HAP-1 (cell line): ENCODE data around the gene FADD.
A peak's percentile ranks its signal among the peaks of the same experiment; 100 is the strongest.

Experiments
- DNase-seq, 2 experiments: peaks; one replicate each; pipeline ENCODE4 v3.0.0-alpha.2; 2016 to 2020; ENCODE audit warnings: low spot score in 2 of 2
- H3K27me3 ChIP-seq: fragments of 250-450 bp; sonication (Bioruptor Pico); 2 replicates; pipeline ENCODE4 v1.5.1; 2020; ENCODE audit warnings: low read depth, mild to moderate bottlenecking, moderate library complexity
- H3K36me3 ChIP-seq: fragments of 250-450 bp; sonication (Bioruptor Pico); replicated peaks from 2 replicates; pipeline ENCODE4 v1.5.1; 2020; ENCODE audit warnings: mild to moderate bottlenecking
- H3K4me1 ChIP-seq: fragments of 250-450 bp; sonication (Bioruptor Pico); 2 replicates; pipeline ENCODE4 v1.5.1; 2020; ENCODE audit warnings: mild to moderate bottlenecking
- H3K4me3 ChIP-seq: fragments of 250-450 bp; sonication (Bioruptor Pico); 2 replicates; pipeline ENCODE4 v1.5.1; 2020; ENCODE audit warnings: mild to moderate bottlenecking, moderate library complexity
- H3K9me3 ChIP-seq: fragments of 250-450 bp; sonication (Bioruptor Pico); 2 replicates; pipeline ENCODE4 v1.5.1; 2020; ENCODE audit warnings: mild to moderate bottlenecking, moderate library complexity
- in situ Hi-C: fragments of 300-500 bp; cut with MboI; formaldehyde crosslinking; loops from 3 replicates; pipeline ENCODE4 v1.14.3; 2020; ENCODE audit warnings: low sequenced_read_pairs, inconsistent platforms, mixed read lengths

The FADD gene, protein sequence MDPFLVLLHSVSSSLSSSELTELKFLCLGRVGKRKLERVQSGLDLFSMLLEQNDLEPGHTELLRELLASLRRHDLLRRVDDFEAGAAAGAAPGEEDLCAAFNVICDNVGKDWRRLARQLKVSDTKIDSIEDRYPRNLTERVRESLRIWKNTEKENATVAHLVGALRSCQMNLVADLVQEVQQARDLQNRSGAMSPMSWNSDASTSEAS

DNA sequence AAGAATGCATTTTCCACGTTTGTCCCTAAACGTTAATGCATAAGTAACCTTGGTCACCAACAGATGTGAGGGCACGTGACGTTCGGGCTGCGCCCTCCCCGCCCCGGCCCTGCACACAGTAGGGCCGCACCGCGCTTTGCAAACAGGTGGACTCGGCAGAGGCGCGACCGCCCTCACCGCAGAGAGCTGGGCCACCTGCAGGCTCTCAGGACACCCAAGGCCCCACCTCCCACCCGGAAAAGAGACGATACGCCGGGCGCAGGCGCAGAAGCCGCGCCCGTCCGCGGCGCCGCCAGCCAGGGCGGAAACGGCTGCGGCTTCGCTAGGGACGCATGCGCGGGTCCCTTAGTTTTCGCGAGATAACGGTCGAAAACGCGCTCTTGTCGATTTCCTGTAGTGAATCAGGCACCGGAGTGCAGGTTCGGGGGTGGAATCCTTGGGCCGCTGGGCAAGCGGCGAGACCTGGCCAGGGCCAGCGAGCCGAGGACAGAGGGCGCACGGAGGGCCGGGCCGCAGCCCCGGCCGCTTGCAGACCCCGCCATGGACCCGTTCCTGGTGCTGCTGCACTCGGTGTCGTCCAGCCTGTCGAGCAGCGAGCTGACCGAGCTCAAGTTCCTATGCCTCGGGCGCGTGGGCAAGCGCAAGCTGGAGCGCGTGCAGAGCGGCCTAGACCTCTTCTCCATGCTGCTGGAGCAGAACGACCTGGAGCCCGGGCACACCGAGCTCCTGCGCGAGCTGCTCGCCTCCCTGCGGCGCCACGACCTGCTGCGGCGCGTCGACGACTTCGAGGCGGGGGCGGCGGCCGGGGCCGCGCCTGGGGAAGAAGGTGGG, at the start of gene FADD:
Gene FADD, plus strand, starts transcription at position 377 of the 831 bp plus-strand sequence. Its CDS starts 164 bp downstream, at position 541.
- Histone ChIP-seq H3K27me3 (no peaks in the 10 kb centered on the region), H3K4me3 (peak within 1 kb of the TSS; percentile 89), H3K9me3 (no peaks in the 10 kb centered on the region), H3K36me3 (peaks cover 30% of the 10 kb centered on the region), H3K4me1 (peaks cover 11% of the 10 kb centered on the region)
- in situ Hi-C loops = no loop called here
- peak; percentile 82 to 90 for DNase-seq

DNA sequence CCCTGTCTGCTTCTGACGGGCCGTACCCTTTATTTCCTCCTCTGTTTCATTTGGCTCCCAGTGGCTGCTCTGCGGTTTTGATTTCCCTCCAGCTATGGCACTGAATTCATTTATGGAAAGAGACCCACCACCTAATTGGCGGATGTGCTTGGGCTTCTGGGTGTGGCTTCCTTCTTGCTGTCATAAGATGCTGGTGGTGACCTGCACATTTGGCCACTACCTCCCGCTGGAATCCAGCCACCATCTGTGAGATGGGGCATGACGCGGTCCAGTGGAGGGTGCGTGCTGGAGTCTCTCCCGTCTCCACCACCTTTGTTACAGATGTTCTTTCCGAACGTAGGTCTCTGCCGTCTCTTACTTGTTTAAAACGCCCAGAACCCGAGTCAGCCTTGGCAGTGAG, 47.7 kb upstream of the FADD start:
- Histone ChIP-seq H3K36me3 (no peaks in the 10 kb centered on the region), H3K4me1 (no peaks in the 10 kb centered on the region; the same call in 1 of the 2 replicates), H3K27me3 (no peaks in the 10 kb centered on the region), H3K4me3 (no peak overlapping the region), H3K9me3 (no peaks in the 10 kb centered on the region)
- DNase-seq = no peak
- in situ Hi-C loops = no loop called here

DNA sequence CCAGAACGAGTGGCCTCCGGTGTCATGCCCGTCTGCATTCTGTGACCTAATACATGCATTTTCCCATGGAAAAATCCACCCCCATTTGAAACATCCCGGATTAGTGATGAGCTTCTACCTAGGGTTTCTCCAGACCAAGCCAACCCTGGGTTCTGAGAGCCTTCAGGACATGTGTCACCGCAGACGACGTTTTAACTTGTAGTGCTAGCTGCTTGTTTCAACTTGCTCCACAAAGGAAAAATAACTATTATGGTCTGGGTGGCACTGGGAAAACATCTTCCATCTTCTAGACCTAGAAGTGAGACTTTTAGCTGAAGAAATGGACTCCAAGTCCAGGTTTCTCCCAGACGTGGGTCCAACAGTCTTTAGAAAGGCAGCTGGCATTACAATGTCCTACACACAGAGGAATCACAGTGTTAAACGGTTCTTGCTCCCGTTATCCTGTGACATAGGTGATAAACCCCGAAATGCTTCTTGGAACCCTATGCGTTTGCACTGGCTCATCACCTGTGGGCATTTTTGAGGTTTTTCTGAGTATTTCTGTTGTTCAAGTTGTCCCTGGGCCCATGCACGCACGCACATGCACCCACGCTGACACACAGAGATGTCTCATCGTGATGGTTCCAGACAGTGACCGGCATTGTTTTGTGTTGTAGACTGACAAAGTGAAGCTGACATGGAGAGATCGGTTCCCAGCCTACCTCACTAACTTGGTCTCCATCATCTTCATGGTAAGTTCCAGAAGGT, 46.6 kb upstream of the FADD start:
- no peak for DNase-seq
- H3K4me1 ChIP-seq = no peaks in the 10 kb centered on the region
- in situ Hi-C loops = no loop called here
- no peaks in the 10 kb centered on the region for H3K27me3 ChIP-seq
- no peak overlapping the region for H3K4me3 ChIP-seq
- H3K36me3 ChIP-seq = no peaks in the 10 kb centered on the region
- H3K9me3 ChIP-seq = no peaks in the 10 kb centered on the region

DNA sequence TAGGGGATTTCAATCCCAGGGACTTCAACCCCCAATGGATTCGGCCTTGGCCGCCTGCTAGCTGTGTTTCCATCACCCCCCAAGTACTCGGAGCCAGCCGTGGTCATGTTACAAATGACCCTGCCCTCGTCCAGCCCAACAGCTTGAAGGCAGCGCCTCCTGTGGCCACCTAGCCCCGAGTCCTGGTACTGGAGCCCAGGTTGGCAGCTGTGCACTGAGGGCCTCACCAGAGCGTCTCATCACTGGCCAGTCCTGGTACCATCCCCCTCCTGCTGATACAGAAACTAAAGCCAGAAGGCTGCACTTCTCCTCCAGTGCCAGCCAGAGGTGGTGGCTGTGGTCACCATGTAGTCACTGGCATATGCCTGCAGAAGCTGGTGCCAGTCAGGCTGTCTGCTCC, 44.9 kb upstream of the FADD start:
- Histone ChIP-seq H3K36me3 (no peaks in the 10 kb centered on the region), H3K27me3 (no peaks in the 10 kb centered on the region), H3K4me1 (no peaks in the 10 kb centered on the region), H3K4me3 (no peak overlapping the region), H3K9me3 (no peaks in the 10 kb centered on the region)
- DNase-seq = peak in 1 of 2 experiments; percentile 56
- in situ Hi-C loops = no loop called here

DNA sequence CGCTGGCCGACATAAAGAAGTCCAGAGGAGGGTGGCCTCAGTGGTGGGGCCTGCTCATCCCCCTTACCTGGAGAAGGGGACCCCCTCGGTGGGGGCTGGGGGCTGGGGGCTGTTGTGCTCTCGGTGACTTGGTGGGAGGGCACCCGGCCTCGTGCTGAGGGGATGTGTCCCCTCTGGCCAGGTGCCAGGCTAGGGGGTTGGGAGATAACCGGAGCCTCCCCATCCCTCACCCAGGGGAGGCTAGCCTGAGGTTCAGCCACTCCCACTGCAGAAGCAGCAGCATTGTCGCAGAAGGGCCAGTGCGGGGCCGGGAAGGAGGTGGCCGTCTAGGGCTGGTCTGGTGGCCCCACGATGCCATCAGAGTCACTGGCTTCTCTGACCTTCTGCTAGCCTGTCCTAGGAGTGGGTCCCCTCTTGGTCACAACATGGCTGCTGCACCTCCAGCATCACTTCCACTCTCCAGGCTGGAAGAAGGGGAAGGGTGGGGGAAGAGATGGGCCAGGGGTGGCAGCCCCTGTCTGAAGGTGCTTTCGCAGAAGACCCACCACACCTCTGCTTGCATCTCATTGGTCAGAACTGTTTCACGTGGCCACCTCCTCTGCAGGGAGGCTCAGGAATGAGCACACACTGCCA, 44.2 kb upstream of the FADD start:
- in situ Hi-C loops = no loop called here
- Histone ChIP-seq H3K36me3 (no peaks in the 10 kb centered on the region), H3K27me3 (no peaks in the 10 kb centered on the region), H3K4me1 (no peaks in the 10 kb centered on the region), H3K9me3 (no peaks in the 10 kb centered on the region), H3K4me3 (no peak overlapping the region)
- DNase-seq = no peak

DNA sequence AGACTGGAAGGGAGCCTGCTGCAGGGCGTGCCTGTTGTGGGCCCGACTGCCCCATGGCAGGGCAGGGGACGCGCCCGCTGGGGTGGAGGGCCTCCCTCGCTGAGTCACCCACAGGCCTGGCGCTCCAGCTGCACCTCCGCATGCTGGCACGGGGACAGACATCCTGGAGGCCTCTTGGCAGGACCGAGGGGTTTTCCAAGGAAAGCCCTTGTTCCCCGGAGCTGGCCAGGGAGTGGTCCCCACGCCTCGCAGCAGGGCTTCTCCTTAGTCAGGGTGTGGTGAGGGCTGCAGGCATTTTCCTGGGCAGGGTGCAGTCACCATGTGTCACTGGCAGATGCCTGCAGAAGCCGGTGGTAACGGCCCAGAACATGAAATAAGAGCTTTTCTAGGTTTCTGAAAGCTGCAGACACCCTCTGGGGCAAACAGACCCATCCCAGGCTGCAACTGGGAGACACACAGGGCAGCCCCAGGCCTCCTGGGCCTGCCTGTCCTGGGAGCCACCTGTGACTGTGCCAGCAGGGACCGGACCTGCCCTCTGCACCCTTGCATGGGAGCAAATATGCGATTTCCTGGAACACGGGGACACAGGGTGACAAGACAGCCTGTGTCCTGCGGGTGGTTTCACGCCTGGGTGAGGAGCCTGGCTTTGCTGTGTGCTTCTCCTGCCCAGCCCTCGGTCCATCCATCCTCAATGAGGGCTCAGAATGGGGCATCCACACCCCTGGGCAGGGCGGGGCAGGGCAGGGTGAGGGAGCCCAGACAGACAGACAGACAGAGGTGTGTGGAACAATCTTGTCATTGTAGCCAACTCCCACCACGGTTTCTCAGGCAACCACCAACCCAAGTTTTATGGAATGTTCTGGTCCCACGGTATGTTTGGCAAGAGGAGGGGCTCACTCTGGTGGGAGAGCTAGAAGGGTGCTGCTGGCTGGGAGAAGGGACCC, 43.2 kb upstream of the FADD start:
- no peaks in the 10 kb centered on the region for H3K9me3 ChIP-seq
- DNase-seq = no peak
- H3K4me3 ChIP-seq = no peak overlapping the region
- H3K36me3 ChIP-seq = no peaks in the 10 kb centered on the region
- no peaks in the 10 kb centered on the region for H3K27me3 ChIP-seq
- H3K4me1 ChIP-seq = no peaks in the 10 kb centered on the region
- in situ Hi-C loops = no loop called here

DNA sequence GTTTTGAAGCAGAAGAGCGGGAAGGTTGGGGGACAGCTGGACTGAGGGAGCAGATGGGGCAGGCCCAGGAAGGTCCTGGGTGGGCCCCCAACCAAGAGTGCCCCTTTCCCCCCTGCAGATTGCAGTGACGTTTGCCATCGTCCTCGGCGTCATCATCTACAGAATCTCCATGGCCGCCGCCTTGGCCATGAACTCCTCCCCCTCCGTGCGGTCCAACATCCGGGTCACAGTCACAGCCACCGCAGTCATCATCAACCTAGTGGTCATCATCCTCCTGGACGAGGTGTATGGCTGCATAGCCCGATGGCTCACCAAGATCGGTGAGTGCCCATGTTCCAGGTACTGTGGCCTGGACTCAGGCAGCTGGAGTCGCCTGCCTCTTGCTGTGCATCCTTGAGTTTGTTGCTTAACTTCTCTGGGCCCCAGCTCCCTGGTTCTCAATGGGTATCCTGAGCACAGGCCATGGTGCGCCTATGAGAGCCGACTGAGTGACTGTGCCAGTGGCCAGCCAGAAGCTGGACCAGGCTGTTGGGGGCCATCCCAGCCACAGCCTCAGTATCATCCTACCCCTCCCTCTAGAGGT, 42.0 kb upstream of the FADD start:
- no peaks in the 10 kb centered on the region for H3K9me3 ChIP-seq
- in situ Hi-C loops = no loop called here
- H3K4me3 ChIP-seq = no peak overlapping the region
- no peak for DNase-seq
- H3K4me1 ChIP-seq = no peaks in the 10 kb centered on the region
- no peaks in the 10 kb centered on the region for H3K36me3 ChIP-seq
- no peaks in the 10 kb centered on the region for H3K27me3 ChIP-seq

DNA sequence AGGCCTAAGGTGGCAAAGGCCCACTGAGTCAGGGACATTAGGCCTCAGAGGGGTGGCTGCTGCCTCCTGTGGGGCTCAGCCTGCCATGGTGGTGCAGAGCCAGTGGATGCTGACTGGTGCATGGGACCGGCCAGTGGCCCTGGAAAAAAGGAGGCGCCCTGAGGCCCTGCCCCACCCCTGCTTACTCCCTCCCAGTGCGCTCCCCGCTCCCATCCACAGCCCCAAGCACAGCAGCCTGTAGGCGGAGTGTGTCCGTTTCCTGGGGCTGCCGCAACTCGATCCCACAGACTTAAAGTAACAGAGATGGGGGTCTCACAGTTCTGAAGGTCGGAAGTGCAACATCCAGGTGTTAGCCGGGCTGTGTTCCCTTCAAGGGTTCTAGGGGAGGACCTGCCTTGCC, 38.4 kb upstream of the FADD start:
- H3K36me3 ChIP-seq = no peaks in the 10 kb centered on the region
- H3K27me3 ChIP-seq = no peaks in the 10 kb centered on the region
- in situ Hi-C loops = no loop called here
- no peak for DNase-seq
- H3K4me3 ChIP-seq = no peak overlapping the region
- no peaks in the 10 kb centered on the region for H3K4me1 ChIP-seq
- no peaks in the 10 kb centered on the region for H3K9me3 ChIP-seq

DNA sequence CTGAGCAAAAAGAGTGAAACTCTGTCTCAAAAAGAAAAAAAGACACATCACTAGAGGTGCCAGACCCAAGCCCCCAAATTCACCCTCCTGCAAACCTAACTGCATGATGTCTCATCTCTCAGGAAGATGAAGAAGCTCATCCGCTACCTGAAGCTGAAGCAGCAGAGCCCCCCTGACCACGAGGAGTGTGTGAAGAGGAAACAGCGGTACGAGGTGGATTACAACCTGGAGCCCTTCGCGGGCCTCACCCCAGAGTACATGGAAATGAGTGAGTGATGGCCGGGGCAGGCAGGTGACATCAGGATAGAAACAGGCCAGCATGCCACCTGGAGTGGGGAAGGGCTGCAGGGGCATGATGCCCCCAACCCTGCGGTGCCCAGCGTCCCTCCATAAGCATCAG, 36.0 kb upstream of the FADD start:
- H3K4me1 ChIP-seq = no peaks in the 10 kb centered on the region
- H3K4me3 ChIP-seq = no peak overlapping the region
- H3K9me3 ChIP-seq = no peaks in the 10 kb centered on the region
- DNase-seq = no peak
- no peaks in the 10 kb centered on the region for H3K27me3 ChIP-seq
- in situ Hi-C loops = no loop called here
- H3K36me3 ChIP-seq = no peaks in the 10 kb centered on the region

DNA sequence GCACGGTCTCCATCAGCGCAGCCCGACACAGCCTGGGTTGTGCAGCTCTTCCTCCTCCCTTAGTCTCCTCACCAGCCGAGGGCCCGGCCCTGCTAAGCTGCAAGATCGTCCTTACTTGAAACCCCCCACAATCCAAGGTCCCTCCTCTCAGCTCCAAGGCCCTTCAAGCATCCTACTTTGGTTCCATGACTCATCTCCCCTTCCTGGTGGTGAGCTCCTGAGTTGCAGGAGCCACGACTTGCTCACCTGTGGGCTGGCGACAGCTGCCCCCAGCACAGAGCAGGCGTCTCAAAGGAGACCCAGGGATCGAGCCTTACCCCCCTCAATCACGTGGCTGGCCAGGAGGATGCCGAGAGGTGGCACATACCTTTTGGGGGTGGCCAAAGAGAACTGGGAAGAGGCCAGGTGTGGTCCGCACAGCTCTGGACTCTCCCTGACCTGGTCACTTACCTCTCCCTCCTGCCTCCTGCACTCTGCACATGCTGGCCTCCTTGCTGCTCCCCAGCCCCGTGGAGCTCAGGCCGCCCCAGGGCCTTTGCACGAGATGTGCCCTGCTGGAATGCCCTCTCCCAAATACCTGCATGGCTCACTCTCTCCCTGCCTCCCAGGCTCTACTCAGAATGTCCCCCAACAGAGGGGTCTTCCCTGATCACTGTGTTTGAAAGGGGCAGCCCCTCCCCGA, 35.2 kb upstream of the FADD start:
- Histone ChIP-seq H3K4me3 (no peak overlapping the region), H3K27me3 (no peaks in the 10 kb centered on the region), H3K36me3 (no peaks in the 10 kb centered on the region), H3K9me3 (no peaks in the 10 kb centered on the region), H3K4me1 (no peaks in the 10 kb centered on the region)
- DNase-seq = no peak
- in situ Hi-C loops = no loop called here

DNA sequence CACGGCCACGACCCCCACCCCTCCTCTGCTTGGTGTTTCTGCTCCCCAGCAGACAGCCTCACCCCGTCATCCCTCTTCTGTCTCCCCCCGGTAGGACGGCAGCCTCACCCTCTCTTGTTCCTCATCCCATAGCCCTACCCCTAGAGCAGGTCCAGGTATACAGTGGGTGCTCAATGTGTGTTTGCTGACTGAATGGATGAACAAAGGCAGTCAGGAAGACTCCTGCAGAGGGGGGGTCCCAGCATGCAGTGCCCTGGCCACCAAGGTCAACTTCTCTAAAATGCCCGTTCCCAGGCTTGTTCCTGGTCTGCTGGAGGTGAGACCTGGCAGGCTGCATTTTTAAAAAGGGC, 34.7 kb upstream of the FADD start:
- Histone ChIP-seq H3K4me1 (no peaks in the 10 kb centered on the region), H3K36me3 (no peaks in the 10 kb centered on the region), H3K4me3 (no peak overlapping the region), H3K27me3 (no peaks in the 10 kb centered on the region), H3K9me3 (no peaks in the 10 kb centered on the region)
- in situ Hi-C loops = no loop called here
- DNase-seq = no peak

DNA sequence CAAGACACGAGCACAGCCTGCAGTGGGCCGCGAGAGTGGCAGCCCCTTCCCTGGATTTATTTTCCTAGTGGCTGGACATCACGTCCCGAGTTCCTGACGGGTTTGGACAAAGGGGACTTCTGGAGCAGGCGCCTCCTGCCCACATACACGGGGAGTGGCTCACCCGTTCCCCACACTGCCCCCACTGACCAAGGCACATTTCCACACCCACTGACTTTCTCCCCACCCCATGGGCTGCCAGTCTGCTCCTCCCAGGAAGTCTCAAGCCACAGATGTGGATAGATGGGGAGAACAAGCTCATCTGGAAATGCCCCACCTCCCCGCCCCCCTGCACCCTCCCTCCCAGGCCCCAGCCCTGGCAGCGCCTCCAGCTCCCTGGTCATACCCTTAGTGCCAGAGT, 34.0 kb upstream of the FADD start:
- in situ Hi-C loops = no loop called here
- H3K36me3 ChIP-seq = no peaks in the 10 kb centered on the region
- no peaks in the 10 kb centered on the region for H3K9me3 ChIP-seq
- H3K27me3 ChIP-seq = no peaks in the 10 kb centered on the region
- DNase-seq = no peak
- H3K4me1 ChIP-seq = no peaks in the 10 kb centered on the region
- no peak overlapping the region for H3K4me3 ChIP-seq
